ENCODE results near the gene DHDH. TPM values are rescaled to one million over a fixed set of nuclear protein-coding genes. Genes with fewer than 3 reads are reported as not detected.
A peak's percentile ranks its signal among the peaks of the same experiment; 100 is the strongest.
"Not testable (repeated sequence)": the region's sequence is repeated elsewhere in the genome, so short reads cannot be mapped to it uniquely, and the experiment has no call there.

Gene DHDH
- total and polyA plus RNA-seq, 5 donors: 0.31 TPM; not detected in 4

- H3K4me1 ChIP-seq (ENCODE audit: control insufficient read depth, insufficient read depth, low read length): peaks cover 6% of the 10 kb centered on the region
- 10% methylated on average over 24 of the region's 24 CpGs for WGBS
- H3K4me3 ChIP-seq (ENCODE audit: low read length): peak overlapping the region; percentile 90
- ATAC-seq (peak; percentile 4 to 11), DNase-seq (peak in 1 of 3 donors; percentile 75)
- no peaks in the 10 kb centered on the region for H3K27me3 ChIP-seq (ENCODE audit: control insufficient read depth, insufficient read depth)
- no peaks in the 10 kb centered on the region for H3K9me3 ChIP-seq (ENCODE audit: control insufficient read depth, low read length)
- intact Hi-C loops (cut with DNase I): loop anchor here in 3 of 4 donors (5.0 to 10.0 kb wide), 3 partner anchors 52 to 64 kb away; partner anchors contain the start of genes BAX (in 2 of the 3) and FTL (in 1 of the 3)
- peak overlapping the region; percentile 93 for H3K27ac ChIP-seq (ENCODE audit: low read length)
Observed at GRCh38 chr19:48900477-48901406, 32.8 kb upstream of the DHDH start.

GRCh38 chr19:48902291-48902690 is 31.2 kb upstream of the DHDH start:
- DNase-seq: not testable (repeated sequence)

GRCh38 chr19:48903788-48904187 is 29.7 kb upstream of the DHDH start:
- H3K9me3 ChIP-seq (ENCODE audit: control insufficient read depth, low read length); H3K4me3 ChIP-seq (ENCODE audit: low read length); DNase-seq; ATAC-seq; H3K4me1 ChIP-seq (ENCODE audit: control insufficient read depth, insufficient read depth, low read length); H3K27ac ChIP-seq (ENCODE audit: low read length); H3K27me3 ChIP-seq (ENCODE audit: control insufficient read depth, insufficient read depth): not testable (repeated sequence)
- intact Hi-C loops (cut with DNase I): loop anchor here in 3 of 4 donors (5.0 to 10.0 kb wide), 3 partner anchors 49 to 61 kb away; partner anchors contain the start of genes BAX (in 2 of the 3) and FTL (in 1 of the 3)

More at GRCh38 chr19:48902291-48902690, 31.2 kb upstream of the DHDH start:
- H3K9me3 ChIP-seq (ENCODE audit: control insufficient read depth, low read length); ATAC-seq; H3K4me1 ChIP-seq (ENCODE audit: control insufficient read depth, insufficient read depth, low read length); H3K4me3 ChIP-seq (ENCODE audit: low read length); H3K27me3 ChIP-seq (ENCODE audit: control insufficient read depth, insufficient read depth); H3K27ac ChIP-seq (ENCODE audit: low read length): not testable (repeated sequence)
- 97% methylated on average over 7 of the region's 7 CpGs for WGBS
- intact Hi-C loops (cut with DNase I): loop anchor here in 3 of 4 donors (5.0 to 10.0 kb wide), 3 partner anchors 50 to 63 kb away; partner anchors contain the start of genes BAX (in 2 of the 3) and FTL (in 1 of the 3)

- DNase-seq (no peak), ATAC-seq (no peak)
- Histone ChIP-seq H3K4me3 (ENCODE audit: low read length) (no peak overlapping the region), H3K4me1 (ENCODE audit: control insufficient read depth, insufficient read depth, low read length) (peaks cover 6% of the 10 kb centered on the region), H3K27me3 (ENCODE audit: control insufficient read depth, insufficient read depth) (no peaks in the 10 kb centered on the region), H3K9me3 (ENCODE audit: control insufficient read depth, low read length) (no peaks in the 10 kb centered on the region), H3K27ac (ENCODE audit: low read length) (no peak overlapping the region)
- 69% methylated on average over 14 of the region's 14 CpGs for WGBS
- intact Hi-C loops (cut with DNase I): loop anchor here in 2 of 4 donors (10.0 kb wide), 2 partner anchors 49 to 59 kb away; partner anchors contain the start of genes BAX (in 1 of the 2) and FTL (in 1 of the 2)
Observed at GRCh38 chr19:48905664-48906063, 27.8 kb upstream of the DHDH start.

GRCh38 chr19:48906324-48906723 is 27.2 kb upstream of the DHDH start:
- WGBS: 96% methylated on average over 10 of the region's 10 CpGs
- Histone ChIP-seq H3K9me3 (ENCODE audit: control insufficient read depth, low read length) (no peaks in the 10 kb centered on the region), H3K27ac (ENCODE audit: low read length) (no peak overlapping the region), H3K4me3 (ENCODE audit: low read length) (no peak overlapping the region), H3K27me3 (ENCODE audit: control insufficient read depth, insufficient read depth) (no peaks in the 10 kb centered on the region), H3K4me1 (ENCODE audit: control insufficient read depth, insufficient read depth, low read length) (peaks cover 5% of the 10 kb centered on the region)
- intact Hi-C loops (cut with DNase I): loop anchor here in 2 of 4 donors (10.0 kb wide), 2 partner anchors 48 to 58 kb away; partner anchors contain the start of genes BAX (in 1 of the 2) and FTL (in 1 of the 2)
- DNase-seq (no peak), ATAC-seq (no peak)

GRCh38 chr19:48907671-48908070 is 25.8 kb upstream of the DHDH start:
- WGBS: 76% methylated on average over 14 of the region's 14 CpGs
- peak; percentile 62 to 75 for ATAC-seq
- intact Hi-C loops (cut with DNase I): loop anchor here in 2 of 4 donors (10.0 kb wide), 2 partner anchors 47 to 57 kb away; partner anchors contain the start of genes BAX (in 1 of the 2) and FTL (in 1 of the 2)
- Histone ChIP-seq H3K9me3 (ENCODE audit: control insufficient read depth, low read length) (no peaks in the 10 kb centered on the region), H3K4me1 (ENCODE audit: control insufficient read depth, insufficient read depth, low read length) (no peaks in the 10 kb centered on the region), H3K27ac (ENCODE audit: low read length) (no peak overlapping the region), H3K4me3 (ENCODE audit: low read length) (no peak overlapping the region), H3K27me3 (ENCODE audit: control insufficient read depth, insufficient read depth) (no peaks in the 10 kb centered on the region)
- peak; percentile 44 to 74 (median 68) for DNase-seq

GRCh38 chr19:48909424-48910077 is 23.9 kb upstream of the DHDH start:
- intact Hi-C loops (cut with DNase I): loop anchor here in 2 of 4 donors (10.0 kb wide), 2 partner anchors 45 to 55 kb away; partner anchors contain the start of genes BAX (in 1 of the 2) and FTL (in 1 of the 2)
- H3K27ac ChIP-seq (ENCODE audit: low read length); H3K4me3 ChIP-seq (ENCODE audit: low read length); DNase-seq; ATAC-seq; H3K9me3 ChIP-seq (ENCODE audit: control insufficient read depth, low read length); H3K27me3 ChIP-seq (ENCODE audit: control insufficient read depth, insufficient read depth); H3K4me1 ChIP-seq (ENCODE audit: control insufficient read depth, insufficient read depth, low read length): not testable (repeated sequence)
- 94% methylated on average over 11 of the region's 11 CpGs for WGBS

GRCh38 chr19:48910803-48911202 is 22.7 kb upstream of the DHDH start:
- ATAC-seq (no peak), DNase-seq (no peak)
- no peak overlapping the region for H3K4me3 ChIP-seq (ENCODE audit: low read length)
- intact Hi-C loops (cut with DNase I): no loop called here
- 91% methylated on average over 2 of the region's 2 CpGs for whole genome bisulfite sequencing
- no peaks in the 10 kb centered on the region for H3K27me3 ChIP-seq (ENCODE audit: control insufficient read depth, insufficient read depth)
- no peak overlapping the region for H3K27ac ChIP-seq (ENCODE audit: low read length)
- no peaks in the 10 kb centered on the region for H3K4me1 ChIP-seq (ENCODE audit: control insufficient read depth, insufficient read depth, low read length)
- no peaks in the 10 kb centered on the region for H3K9me3 ChIP-seq (ENCODE audit: control insufficient read depth, low read length)

GRCh38 chr19:48913114-48913889 is 20.2 kb upstream of the DHDH start:
- intact Hi-C loops (cut with DNase I): no loop called here
- Histone ChIP-seq H3K4me1 (ENCODE audit: control insufficient read depth, insufficient read depth, low read length) (no peaks in the 10 kb centered on the region), H3K9me3 (ENCODE audit: control insufficient read depth, low read length) (no peaks in the 10 kb centered on the region), H3K27ac (ENCODE audit: low read length) (no peak overlapping the region), H3K4me3 (ENCODE audit: low read length) (no peak overlapping the region), H3K27me3 (ENCODE audit: control insufficient read depth, insufficient read depth) (no peaks in the 10 kb centered on the region)
- ATAC-seq (no peak), DNase-seq (peak in 1 of 3 donors; percentile 9)
- WGBS: 91% methylated on average over 9 of the region's 9 CpGs

- intact Hi-C loops (cut with DNase I): no loop called here
- 91% methylated on average over 8 of the region's 8 CpGs for WGBS
- H3K4me3 ChIP-seq (ENCODE audit: low read length): no peak overlapping the region
- H3K27me3 ChIP-seq (ENCODE audit: control insufficient read depth, insufficient read depth): no peaks in the 10 kb centered on the region
- H3K4me1 ChIP-seq (ENCODE audit: control insufficient read depth, insufficient read depth, low read length): no peaks in the 10 kb centered on the region
- peak in 1 of 3 donors; percentile 26 for DNase-seq
- H3K9me3 ChIP-seq (ENCODE audit: control insufficient read depth, low read length): no peaks in the 10 kb centered on the region
- H3K27ac ChIP-seq (ENCODE audit: low read length): no peak overlapping the region
- ATAC-seq: no peak
Observed at GRCh38 chr19:48914181-48914580, 19.3 kb upstream of the DHDH start.
